ENCODE measurements around the gene POLE3. TPM values are rescaled to one million over a fixed set of nuclear protein-coding genes. Genes with fewer than 3 reads are reported as not detected.

The POLE3 gene
- total RNA-seq, 2 experiments from 2014 or later = 53.3 to 57.4 TPM

DNA sequence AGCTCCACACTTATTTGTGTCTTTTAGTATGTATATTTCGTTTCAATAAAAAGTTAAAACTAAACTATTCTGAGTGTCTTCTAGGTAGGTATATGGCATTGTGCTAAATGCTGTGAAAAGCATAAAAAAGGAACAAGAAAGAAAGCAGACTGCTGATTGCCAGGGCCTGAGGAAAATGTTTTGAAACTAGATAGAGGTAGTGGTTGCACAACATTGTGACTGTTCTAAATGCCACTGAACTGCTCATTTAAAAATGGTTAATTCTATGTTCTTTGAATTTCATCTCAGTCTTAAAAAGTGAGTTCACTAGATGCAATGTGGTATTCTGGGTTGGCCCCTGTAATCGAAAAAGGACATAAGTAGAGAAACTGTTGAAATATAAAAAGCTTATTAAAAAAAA lies 6.8 kb downstream of the POLE3 start:
- H3K27me3 Mint-ChIP-seq = no peaks in the 10 kb centered on the region
- POLR2A ChIA-PET = no interaction called here
- intact Hi-C loops (cut with DNase I, micrococcal nuclease) = no loop called here
- peak overlapping the region; percentile 47 for H3K27ac Mint-ChIP-seq
- peaks cover 36% of the 10 kb centered on the region for H3K4me1 Mint-ChIP-seq
- no peaks in the 10 kb centered on the region for H3K9me3 Mint-ChIP-seq (ENCODE audit: low read depth)
- DNase-seq (no peak), ATAC-seq (no peak)
- CTCF ChIA-PET = interaction anchor here (0.6 to 4.3 kb wide), 10 partner anchors 10 to 255 kb away, joined by 3 to 37 read pairs (median 4); partner anchors contain the start of genes CDC26 and PRPF4
- no peak overlapping the region for H3K4me3 Mint-ChIP-seq
- H3K36me3 Mint-ChIP-seq (ENCODE audit: low read depth) = peaks cover 18% of the 10 kb centered on the region

GRCh38 chr9:113401027-113401792 lies 9.3 kb downstream of the POLE3 start, which contains the start of gene ALAD:
TSS of gene ALAD (minus strand) at chr9:113401284. CDS start at chr9:113393559, 7,725 bp downstream.
- intact Hi-C loops (cut with DNase I, micrococcal nuclease) = loop anchor here (1.0 to 2.0 kb wide), 11 partner anchors 9 to 258 kb away; partner anchors contain the start of genes C9orf43 (in 2 of the 2), CDC26 (in 2 of the 2), FKBP15 (in 2 of the 2) and POLE3 (in 2 of the 2)
- Mint-ChIP-seq H3K27ac (peak within 1 kb of the TSS; percentile 84), H3K9me3 (ENCODE audit: low read depth) (no peaks in the 10 kb centered on the region), H3K4me1 (peaks cover 19% of the 10 kb centered on the region), H3K4me3 (peak within 1 kb of the TSS; percentile 86), H3K36me3 (ENCODE audit: low read depth) (no peaks in the 10 kb centered on the region), H3K27me3 (no peaks in the 10 kb centered on the region)
- peak; percentile 99 for ATAC-seq
- ChIA-PET CTCF (interaction anchor here (0.6 to 4.5 kb wide), 19 partner anchors 10 to 257 kb away, joined by 3 to 38 read pairs (median 4); partner anchors contain the start of genes BSPRY, C9orf43, CDC26 and FKBP15), POLR2A (interaction anchor here (0.5 to 2.5 kb wide), 3 partner anchors 9 to 127 kb away, joined by 3 to 13 read pairs (median 4); partner anchors contain the start of genes C9orf43 and POLE3)
- DNase-seq = peak; percentile 100

DNA sequence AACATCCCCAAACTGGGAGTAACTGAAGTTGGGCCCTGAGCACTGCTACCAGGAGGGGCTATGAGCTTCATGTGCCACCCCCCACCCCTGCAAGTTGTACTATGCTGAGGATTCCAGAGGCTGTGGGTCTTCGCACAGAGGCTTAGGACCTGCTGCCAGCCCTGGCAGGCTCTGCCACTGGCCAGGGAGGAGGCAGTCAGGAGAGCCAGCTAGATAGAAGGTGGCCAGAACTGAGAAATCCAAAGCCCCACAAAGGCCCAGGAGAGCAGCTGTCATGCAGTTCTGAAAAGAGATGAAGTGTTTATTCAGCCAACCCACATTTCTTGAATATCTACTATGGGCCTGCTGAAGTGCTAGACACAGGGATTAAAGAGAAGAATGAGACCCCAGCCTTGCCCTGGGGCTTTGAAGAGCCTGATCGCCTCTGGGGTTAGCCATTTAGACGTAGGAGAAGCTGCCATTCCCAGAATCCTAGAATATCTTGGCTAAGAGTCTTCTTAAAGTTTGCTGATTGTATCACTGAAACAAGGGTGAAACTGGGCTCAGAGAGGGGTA lies 10.8 kb downstream of the POLE3 start:
- Mint-ChIP-seq H3K27ac (no peak overlapping the region), H3K4me3 (peak overlapping the region; percentile 86), H3K4me1 (peaks cover 19% of the 10 kb centered on the region), H3K27me3 (no peaks in the 10 kb centered on the region), H3K36me3 (ENCODE audit: low read depth) (no peaks in the 10 kb centered on the region), H3K9me3 (ENCODE audit: low read depth) (no peaks in the 10 kb centered on the region)
- ATAC-seq = no peak
- POLR2A ChIA-PET = interaction anchor here (1.3 to 2.5 kb wide), 2 partner anchors 10 to 13 kb away, joined by 3 to 13 read pairs; partner anchors contain the start of genes C9orf43 and POLE3
- intact Hi-C loops (cut with DNase I, micrococcal nuclease) = loop anchor here in 1 of 2 experiments (2.0 kb wide), 3 partner anchors 91 to 259 kb away; partner anchors contain the start of gene SLC31A2
- CTCF ChIA-PET = interaction anchor here (0.6 to 4.5 kb wide), 9 partner anchors 11 to 256 kb away, joined by 3 to 38 read pairs (median 5); partner anchors contain the start of genes C9orf43, CDC26, HDHD3 and POLE3
- DNase-seq = no peak

GRCh38 chr9:113398796-113399195 lies 11.7 kb downstream of the POLE3 start:
- CTCF ChIA-PET = interaction anchor here (0.6 to 4.5 kb wide), 6 partner anchors 12 to 257 kb away, joined by 3 to 38 read pairs (median 4); partner anchors contain the start of genes C9orf43 and POLE3
- POLR2A ChIA-PET = interaction anchor here (0.6 to 1.3 kb wide), 2 partner anchors 13 to 14 kb away, joined by 3 to 7 read pairs; no protein-coding TSS in a partner anchor
- H3K27me3 Mint-ChIP-seq = no peaks in the 10 kb centered on the region
- ATAC-seq = no peak
- intact Hi-C loops (cut with DNase I, micrococcal nuclease) = no loop called here
- H3K4me1 Mint-ChIP-seq = peaks cover 19% of the 10 kb centered on the region
- H3K4me3 Mint-ChIP-seq = no peak overlapping the region
- no peak overlapping the region for H3K27ac Mint-ChIP-seq
- DNase-seq = no peak
- no peaks in the 10 kb centered on the region for H3K9me3 Mint-ChIP-seq (ENCODE audit: low read depth)
- no peaks in the 10 kb centered on the region for H3K36me3 Mint-ChIP-seq (ENCODE audit: low read depth)

DNA sequence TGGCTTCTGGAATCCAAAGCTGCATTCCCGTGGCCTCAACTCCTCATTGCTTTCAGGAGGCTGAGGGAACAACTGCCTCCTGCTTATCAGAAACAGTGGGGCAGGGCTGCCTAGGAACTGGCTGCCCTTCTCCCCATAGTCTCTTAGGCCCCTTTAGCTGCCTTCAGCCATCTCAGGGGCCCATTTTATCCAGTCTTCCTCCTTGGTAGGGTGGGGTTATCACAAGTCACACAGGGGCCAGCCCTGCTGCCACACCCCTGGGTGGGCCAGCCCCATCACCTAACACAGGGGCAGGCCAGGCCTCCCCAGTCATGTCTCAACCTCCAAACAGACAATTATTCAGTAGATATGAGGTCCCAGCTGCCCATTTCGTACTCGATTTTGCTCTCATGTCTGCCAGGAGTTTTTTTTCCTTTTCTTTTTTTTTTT lies 13.3 kb downstream of the POLE3 start:
- ATAC-seq = no peak
- ChIA-PET CTCF (interaction anchor here (1.6 kb wide), 1 partner anchor 9 kb away, joined by 4 read pairs; no protein-coding TSS in a partner anchor), POLR2A (no interaction called here)
- H3K36me3 Mint-ChIP-seq (ENCODE audit: low read depth) = peaks cover 4% of the 10 kb centered on the region
- no peak overlapping the region for H3K4me3 Mint-ChIP-seq
- no peak for DNase-seq
- intact Hi-C loops (cut with DNase I, micrococcal nuclease) = no loop called here
- no peak overlapping the region for H3K27ac Mint-ChIP-seq
- peaks cover 19% of the 10 kb centered on the region for H3K4me1 Mint-ChIP-seq
- no peaks in the 10 kb centered on the region for H3K27me3 Mint-ChIP-seq
- no peaks in the 10 kb centered on the region for H3K9me3 Mint-ChIP-seq (ENCODE audit: low read depth)

DNA sequence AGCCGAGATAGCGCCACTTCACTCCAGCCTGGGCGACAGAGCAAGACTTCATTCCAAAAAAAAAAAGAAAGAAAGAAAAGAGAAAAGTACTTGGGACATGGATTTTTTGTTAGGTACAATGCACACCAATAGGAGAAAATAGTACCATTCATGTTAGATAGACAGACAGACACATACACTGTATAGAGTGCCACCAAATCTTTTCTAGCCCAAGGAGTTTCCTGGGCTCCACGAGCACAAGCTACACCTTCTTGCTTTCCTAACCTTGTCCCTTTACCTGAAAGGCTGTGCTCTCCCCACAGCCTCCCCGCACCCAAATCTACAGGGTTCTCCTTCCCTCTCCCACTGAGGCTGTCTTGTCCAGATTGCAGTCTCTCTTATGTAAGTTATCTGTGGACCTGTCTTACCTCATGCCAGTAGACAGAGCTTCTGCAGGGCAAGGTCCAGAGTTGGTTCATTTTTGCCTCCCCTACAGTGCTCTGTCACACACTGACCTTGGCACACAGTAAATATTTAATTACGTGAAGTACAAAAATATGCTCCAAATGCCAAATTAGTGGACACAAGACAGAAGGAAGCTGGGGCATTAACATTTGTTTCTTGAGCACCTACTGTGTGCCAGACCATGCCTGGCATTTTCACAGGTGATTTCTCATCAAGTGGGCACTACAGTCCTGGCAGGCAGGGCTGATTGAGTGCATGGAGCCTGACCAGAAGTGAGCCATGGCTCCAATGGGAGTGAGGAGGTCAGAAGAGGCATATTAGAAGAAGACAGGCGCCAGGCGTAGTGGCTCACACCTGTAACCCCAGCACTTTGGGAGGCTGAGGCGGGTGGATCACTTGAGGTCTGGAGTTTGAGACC lies 15.2 kb downstream of the POLE3 start:
- ATAC-seq (no peak), DNase-seq (no peak)
- H3K4me3 Mint-ChIP-seq = no peak overlapping the region
- no peak overlapping the region for H3K27ac Mint-ChIP-seq
- POLR2A ChIA-PET = no interaction called here
- no peaks in the 10 kb centered on the region for H3K27me3 Mint-ChIP-seq
- CTCF ChIA-PET = interaction anchor here (0.7 to 1.6 kb wide), 2 partner anchors 11 to 237 kb away, joined by 3 to 4 read pairs; no protein-coding TSS in a partner anchor
- no peaks in the 10 kb centered on the region for H3K9me3 Mint-ChIP-seq (ENCODE audit: low read depth)
- peaks cover 11% of the 10 kb centered on the region for H3K4me1 Mint-ChIP-seq
- H3K36me3 Mint-ChIP-seq (ENCODE audit: low read depth) = peaks cover 4% of the 10 kb centered on the region
- intact Hi-C loops (cut with DNase I, micrococcal nuclease) = no loop called here

- ATAC-seq = no peak
- no peak for DNase-seq
- POLR2A ChIA-PET = no interaction called here
- H3K9me3 Mint-ChIP-seq (ENCODE audit: low read depth) = no peaks in the 10 kb centered on the region
- CTCF ChIA-PET = no interaction called here
- H3K4me3 Mint-ChIP-seq = no peak overlapping the region
- peaks cover 6% of the 10 kb centered on the region for H3K36me3 Mint-ChIP-seq (ENCODE audit: low read depth)
- H3K4me1 Mint-ChIP-seq = peaks cover 2% of the 10 kb centered on the region
- intact Hi-C loops (cut with DNase I, micrococcal nuclease) = no loop called here
- no peaks in the 10 kb centered on the region for H3K27me3 Mint-ChIP-seq
- no peak overlapping the region for H3K27ac Mint-ChIP-seq
Observed at GRCh38 chr9:113393281-113393680, 17.2 kb downstream of the POLE3 start.

DNA sequence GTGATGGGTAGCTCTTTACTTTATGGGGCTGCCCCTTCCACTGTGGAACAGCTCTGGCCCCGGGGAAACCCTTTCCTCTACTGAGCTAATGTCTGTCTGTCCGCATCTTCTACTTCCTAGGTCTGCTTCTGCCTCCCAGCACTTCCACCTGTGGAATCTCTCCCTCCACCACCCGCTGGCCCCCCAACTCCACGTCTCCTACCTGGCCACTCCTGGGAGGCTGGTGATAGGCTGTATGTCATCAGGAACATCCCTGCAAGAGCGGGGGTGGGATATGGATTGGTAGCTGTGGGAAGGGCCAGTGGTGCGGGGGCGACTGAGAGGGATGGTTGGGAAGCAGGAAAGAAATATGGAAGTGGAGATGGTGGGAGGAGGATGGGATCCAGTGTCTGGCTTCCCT lies 18.6 kb downstream of the POLE3 start:
- no peak overlapping the region for H3K27ac Mint-ChIP-seq
- intact Hi-C loops (cut with DNase I, micrococcal nuclease) = no loop called here
- no peak for DNase-seq
- no peaks in the 10 kb centered on the region for H3K4me1 Mint-ChIP-seq
- no peak overlapping the region for H3K4me3 Mint-ChIP-seq
- CTCF ChIA-PET = interaction anchor here (0.6 to 0.8 kb wide), 2 partner anchors 52 to 66 kb away, joined by 3 read pairs; partner anchors contain the start of gene WDR31
- no peaks in the 10 kb centered on the region for H3K27me3 Mint-ChIP-seq
- POLR2A ChIA-PET = no interaction called here
- H3K9me3 Mint-ChIP-seq (ENCODE audit: low read depth) = no peaks in the 10 kb centered on the region
- H3K36me3 Mint-ChIP-seq (ENCODE audit: low read depth) = peaks cover 8% of the 10 kb centered on the region
- no peak for ATAC-seq

DNA sequence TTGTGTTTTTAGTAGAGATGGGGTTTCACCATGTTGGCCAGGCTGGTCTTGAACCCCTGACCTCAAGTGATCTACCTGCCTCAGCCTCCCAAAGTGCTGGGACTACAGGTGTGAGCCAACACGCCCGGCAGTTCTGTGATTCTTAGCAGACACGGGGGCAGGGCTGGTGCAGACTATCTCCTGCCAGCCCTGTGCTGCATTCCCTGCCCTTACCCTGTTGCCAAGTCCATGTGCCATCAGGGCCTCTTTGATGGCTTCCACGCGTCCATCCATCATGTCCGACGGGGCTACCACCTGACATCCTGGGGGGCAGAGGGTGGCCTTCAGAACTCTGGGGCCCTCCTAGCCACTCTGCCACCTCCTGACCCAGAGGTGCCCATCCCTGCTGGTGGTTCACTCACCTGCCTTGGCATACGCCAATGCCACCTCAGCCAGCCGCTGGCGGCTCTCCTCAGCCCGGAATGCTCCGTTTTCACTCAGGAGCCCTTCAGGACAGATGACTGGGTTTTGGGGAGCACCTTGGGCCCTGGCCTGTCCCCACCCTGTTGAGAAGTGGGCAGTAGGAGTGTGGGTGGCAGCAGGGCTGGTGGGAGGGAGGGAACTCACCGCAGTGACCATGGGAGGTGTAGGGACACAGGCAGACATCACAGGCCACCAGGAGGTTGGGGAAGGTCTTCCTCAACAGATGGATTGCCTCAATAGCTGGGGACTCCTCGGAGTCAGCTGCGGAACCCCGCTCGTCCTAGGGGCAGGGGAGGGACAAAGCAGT lies 20.1 kb downstream of the POLE3 start:
- ChIA-PET CTCF (interaction anchor here (0.6 kb wide), 1 partner anchor 1012 kb away, joined by 3 read pairs; no protein-coding TSS in a partner anchor), POLR2A (no interaction called here)
- intact Hi-C loops (cut with DNase I, micrococcal nuclease) = no loop called here
- Mint-ChIP-seq H3K4me1 (no peaks in the 10 kb centered on the region), H3K27me3 (no peaks in the 10 kb centered on the region), H3K36me3 (ENCODE audit: low read depth) (peaks cover 10% of the 10 kb centered on the region), H3K9me3 (ENCODE audit: low read depth) (no peaks in the 10 kb centered on the region), H3K4me3 (no peak overlapping the region), H3K27ac (no peak overlapping the region)
- no peak for ATAC-seq
- no peak for DNase-seq

DNA sequence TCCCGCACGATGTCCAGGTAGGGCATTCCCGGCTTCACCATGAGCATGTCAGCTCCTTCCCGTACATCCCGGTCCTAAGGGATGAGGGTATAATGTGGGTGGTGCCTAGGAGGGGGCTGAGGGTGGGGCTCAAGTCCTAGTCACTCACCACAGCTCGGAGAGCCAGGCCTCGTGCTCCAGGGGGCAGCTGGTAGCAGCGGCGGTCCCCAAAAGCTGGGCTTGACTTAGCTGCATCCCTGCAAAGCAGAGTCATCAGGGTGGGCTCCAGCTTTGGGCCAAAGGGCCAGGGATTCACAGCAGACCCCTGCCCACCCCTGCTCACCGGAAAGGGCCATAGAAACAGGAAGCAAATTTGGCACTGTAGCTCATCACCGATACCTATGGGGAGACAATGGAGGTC lies 21.0 kb downstream of the POLE3 start:
- H3K4me1 Mint-ChIP-seq = no peaks in the 10 kb centered on the region
- no peaks in the 10 kb centered on the region for H3K27me3 Mint-ChIP-seq
- no peak overlapping the region for H3K27ac Mint-ChIP-seq
- no peak for ATAC-seq
- CTCF ChIA-PET = interaction anchor here (0.5 kb wide), 1 partner anchor 172 kb away, joined by 3 read pairs; no protein-coding TSS in a partner anchor
- no peak overlapping the region for H3K4me3 Mint-ChIP-seq
- H3K9me3 Mint-ChIP-seq (ENCODE audit: low read depth) = no peaks in the 10 kb centered on the region
- POLR2A ChIA-PET = no interaction called here
- no peak for DNase-seq
- intact Hi-C loops (cut with DNase I, micrococcal nuclease) = no loop called here
- peaks cover 10% of the 10 kb centered on the region for H3K36me3 Mint-ChIP-seq (ENCODE audit: low read depth)
